SHP77 (cell line): Measurements from ENCODE around the gene IL34.

ENCODE experiments used
- DNase-seq, 2 experiments: peaks; one replicate each; lab custom pipeline; 2025; lab: John Stamatoyannopoulos, UW

IL34 gene

GRCh38 chr16:70689035-70689969 is 42.9 kb downstream of the IL34 start:
- no peak for DNase-seq

GRCh38 chr16:70689970-70690891 is 43.9 kb downstream of the IL34 start:
- DNase-seq = no peak

- peak; percentile 77 to 81 for DNase-seq
Measured at GRCh38 chr16:70691223-70692129, 45.1 kb downstream of the IL34 start.

DNA sequence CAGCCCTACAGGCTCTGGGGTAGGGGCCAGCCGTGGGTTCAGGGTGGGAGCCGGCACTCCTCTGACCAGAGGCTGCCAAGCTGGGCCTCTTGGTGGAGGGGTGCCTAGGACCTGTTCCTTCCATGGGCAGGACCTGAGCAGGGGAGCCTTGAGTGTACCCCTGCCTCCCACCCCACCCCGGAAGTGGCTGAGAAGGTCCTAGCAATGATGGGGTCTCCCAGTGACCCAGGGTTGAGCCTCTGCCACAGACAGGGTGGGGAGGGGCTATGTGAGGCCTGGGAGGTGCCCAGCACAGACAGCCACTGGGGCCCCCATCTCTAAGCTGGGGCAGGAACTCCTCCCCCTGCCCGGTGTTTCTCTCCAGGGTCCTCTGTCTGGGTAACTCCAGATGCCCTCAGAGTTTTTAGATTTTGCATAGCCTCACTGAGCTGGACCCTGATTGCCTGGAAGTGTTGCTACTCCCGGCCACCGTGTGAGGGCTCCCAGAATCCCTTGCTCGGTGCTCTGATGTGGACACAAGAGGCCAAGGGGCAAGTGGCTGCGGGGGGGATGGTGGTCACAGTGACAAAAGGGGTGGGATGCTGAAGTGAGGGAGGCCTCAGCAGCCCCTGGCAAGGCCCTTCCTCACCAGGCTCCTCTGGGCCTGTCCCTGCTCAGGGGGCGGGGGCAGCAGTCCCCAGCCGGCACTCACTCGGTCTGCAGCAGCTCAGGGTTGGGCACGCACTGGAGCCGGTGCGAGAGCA is 45.9 kb downstream of the IL34 start:
- peak; percentile 98 to 99 for DNase-seq

DNA sequence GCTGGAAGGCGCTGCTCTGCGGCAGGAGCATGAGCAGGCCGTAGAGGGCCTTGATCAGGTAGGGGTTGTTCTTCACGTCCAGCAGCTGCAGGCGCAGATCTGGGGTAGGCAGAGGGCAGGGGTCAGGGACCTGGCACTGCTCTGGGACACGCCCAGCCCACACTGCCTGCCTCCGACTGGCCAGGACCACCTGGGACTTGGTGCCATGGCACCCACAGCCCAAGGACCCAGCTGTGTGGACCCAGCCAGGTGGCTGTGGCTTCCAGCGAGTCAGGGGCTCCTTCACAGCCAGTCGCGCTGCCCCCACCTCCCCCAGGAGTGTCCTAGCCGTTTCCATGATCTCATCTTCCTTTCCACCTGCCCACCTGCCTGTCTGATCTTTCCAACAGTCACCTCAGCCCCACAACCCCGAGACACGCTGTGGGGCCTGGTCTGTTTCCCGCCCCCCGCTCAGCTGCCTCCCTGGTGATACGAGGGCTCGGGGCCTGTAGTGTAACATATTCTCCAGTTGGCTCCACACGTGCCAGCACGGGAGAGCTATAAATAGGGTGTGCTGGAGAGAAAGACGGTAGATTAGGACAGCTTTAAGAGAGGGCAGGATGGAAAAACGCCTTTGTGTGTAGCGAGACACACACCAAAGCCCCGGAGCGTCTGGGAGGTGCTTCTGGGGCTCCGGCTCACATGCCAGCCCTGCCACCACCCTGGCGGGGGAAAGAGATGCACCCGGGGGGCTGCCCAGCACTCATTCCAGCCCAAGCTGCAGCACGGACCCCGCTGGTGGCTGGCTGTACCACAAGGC is 46.7 kb downstream of the IL34 start:
- peak; percentile 98 for DNase-seq

- peak; percentile 41 to 79 for DNase-seq
Measured at GRCh38 chr16:70694088-70694867, 47.9 kb downstream of the IL34 start.

GRCh38 chr16:70694868-70695218 is 48.5 kb downstream of the IL34 start:
- DNase-seq = peak; percentile 47 to 79

DNA sequence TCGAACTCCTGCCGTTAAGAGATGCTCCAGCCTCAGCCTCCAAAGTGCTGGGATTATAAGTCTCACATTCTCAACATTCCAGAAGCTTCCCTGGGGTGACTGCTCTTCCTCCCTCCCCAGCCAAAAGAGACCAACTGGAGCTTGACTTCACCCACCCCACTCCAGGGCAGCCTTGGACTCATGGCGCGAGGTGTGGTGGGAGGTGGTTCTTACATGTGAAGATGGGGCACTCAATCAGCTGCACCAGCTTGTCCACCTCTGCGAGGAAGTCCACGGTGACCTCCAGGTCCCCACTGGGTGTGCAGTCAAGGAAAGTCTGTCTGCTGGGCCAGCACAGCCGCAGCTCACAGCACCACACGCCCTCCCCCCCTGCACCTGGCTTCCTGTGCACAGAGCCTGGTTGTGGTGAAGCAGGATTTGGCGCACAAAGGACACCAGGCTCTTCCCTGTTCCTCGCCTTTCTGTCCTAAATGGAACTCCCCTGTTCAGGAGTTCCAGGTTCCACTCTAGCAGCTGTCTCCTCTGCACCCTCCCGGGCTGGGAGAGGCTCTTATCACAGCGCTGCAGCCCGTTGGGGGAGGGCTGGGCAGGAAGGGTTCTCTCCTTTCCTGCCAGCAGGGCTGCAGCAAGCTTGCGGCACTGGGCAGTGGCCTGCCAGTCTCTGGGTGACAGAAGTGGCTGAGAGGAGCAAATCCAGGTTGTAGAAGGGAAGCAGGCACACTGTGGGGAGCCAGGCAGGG is 49.1 kb downstream of the IL34 start:
- peak; percentile 97 to 99 for DNase-seq

DNA sequence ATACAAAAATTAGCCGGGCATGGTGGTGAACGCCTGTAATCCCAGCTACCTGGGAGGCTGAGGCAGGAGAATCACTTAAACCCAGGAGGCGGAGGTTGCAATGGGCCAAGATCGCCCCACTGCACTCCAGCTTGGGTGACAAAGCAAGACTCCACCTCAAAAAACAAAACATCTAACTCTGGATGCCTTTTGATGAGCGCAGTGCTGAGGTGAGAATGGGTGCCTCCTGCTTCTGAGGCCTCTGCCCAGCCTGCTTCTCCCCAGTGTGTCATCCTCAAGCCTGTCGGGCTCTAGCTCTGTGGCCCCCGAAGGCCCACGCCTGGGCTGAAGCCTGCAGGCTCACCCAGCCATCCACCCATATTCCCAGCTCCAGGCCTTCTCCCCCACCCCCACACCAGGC is 50.0 kb downstream of the IL34 start:
- DNase-seq = no peak

DNA sequence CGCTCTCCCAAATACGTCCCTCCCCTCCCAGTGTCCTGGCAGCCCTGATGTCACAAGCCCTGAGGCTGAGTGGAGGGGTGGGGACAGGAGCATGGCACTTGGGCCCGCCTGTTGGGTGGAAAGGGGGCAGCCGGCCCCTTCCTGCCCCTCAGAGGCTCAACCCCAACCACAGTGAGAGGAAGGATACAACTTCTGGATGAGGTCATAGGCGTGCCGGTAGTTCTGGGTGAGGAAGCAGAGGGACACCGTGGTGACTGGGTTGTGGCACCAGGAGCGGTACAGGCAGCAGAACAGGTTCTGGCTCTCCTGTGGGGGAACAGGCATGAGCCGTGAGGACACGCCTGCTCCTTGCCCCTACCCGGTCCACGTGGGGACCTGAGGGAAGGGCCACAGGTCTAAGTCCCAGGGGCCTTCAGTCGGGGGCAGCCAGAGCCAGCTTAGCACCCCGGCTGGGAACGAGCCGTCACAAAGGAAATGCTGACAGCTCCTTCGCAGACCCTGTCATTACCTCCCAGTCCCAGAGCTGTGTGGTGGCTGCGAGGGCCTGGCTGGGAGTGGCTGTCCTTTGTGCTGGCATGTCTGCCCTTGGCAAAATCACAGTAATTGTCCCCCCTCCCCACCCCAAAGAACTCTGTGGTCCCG is 50.7 kb downstream of the IL34 start:
- no peak for DNase-seq

GRCh38 chr16:70697594-70698170 is 51.3 kb downstream of the IL34 start:
- DNase-seq = no peak

DNA sequence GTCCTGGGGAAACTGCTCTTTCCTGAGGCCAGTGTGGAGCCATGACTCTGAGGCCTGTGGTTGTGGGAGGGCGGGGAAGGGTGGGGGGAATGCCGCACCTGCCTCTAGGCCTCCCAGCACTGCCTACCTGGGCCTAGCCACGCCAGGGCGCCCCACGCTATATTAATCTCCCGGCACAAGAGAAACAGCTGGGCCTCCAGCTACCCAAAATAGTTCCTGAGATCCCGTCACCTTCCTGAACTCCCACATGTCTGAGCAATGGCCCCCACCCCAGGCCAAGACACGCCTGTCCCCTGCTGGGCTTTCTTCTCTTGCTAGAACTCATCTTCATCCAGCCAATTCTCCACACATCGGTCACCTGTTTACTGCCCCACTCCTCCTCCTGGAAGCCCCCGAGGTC is 52.5 kb downstream of the IL34 start:
- DNase-seq = no peak

GRCh38 chr16:70699696-70700095 is 53.3 kb downstream of the IL34 start:
- DNase-seq = no peak

GRCh38 chr16:70700101-70701020 is 54.0 kb downstream of the IL34 start:
- peak; percentile 77 to 93 for DNase-seq

- DNase-seq = peak; percentile 57 to 62
Measured at GRCh38 chr16:70701036-70701435, 54.7 kb downstream of the IL34 start.

DNA sequence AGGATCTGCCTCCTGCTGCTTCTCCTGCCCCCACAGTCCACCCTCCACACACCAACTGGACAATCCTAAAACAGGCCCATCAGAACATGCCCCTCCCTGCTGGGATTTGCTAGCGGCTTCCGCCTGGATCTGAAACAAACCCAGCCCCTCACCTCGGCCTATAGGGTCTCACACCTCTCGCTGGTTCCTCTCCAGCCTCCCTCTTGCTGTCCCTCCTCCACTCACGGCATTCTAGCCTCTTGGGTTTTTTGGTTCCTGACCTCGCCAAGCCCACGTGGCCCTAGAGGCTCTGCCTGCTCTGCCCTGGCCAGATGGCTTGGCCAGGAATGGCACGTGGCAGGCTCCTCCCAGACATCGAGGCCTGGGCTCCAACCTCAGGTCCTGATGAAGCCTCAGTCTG is 55.2 kb downstream of the IL34 start:
- DNase-seq = no peak

- DNase-seq = peak; percentile 68 to 84
Measured at GRCh38 chr16:70701998-70702397, 55.6 kb downstream of the IL34 start.
